GM18909 (cell line): Measurements from ENCODE around the gene NOP9.
A peak's percentile ranks its signal among the peaks of the same experiment; 100 is the strongest.

Experiments used
- ATAC-seq: cut with Tn5 transposase; IDR thresholded peaks from one replicate; pipeline ENCODE4 v1.9.1; 2021; ENCODE audit warnings: mild to moderate bottlenecking; ENCODE audit not compliant: unreplicated experiment, poor library complexity

The NOP9 gene

DNA sequence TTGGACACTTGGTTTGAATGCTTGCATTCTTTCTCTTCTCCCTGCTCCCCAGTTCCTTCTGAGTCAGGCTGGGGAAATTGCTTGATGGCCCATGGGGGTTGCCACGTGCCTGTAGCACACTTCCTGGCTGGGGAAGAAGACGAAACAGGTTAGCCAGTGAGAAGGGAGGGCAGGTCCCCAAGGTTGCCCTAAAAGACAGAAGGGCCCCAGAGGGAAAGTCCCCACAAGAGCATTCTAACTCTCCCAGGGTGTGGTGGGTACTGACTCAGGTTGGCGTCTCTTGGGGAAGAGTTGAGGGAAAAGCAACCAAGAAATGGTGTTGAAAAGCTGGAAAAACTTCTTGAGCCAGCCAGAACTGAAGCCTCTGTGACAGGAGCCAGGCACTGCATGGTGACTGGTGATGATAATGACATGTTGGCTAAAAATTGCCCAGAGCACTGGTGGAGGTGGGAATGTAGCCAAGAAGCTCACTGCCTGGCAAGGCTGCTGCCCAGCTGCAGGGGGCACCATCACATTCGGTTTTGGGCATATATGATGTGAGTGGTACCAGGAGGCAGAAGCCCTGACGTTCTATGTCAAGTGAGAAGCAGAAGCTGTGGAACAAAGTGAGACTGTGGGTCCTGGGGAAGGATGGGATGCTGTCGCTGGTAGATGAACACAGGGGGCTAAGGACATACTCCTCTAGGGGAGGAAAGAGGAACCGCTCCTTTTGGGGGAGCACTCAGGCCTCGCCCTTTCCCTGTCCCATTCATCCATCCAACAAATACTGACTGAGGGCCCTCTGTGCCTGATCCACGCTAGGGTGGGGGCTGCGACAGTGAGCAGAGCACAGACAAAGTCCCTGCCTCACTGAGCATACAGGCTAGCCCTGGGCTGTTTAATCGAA, 20.1 kb upstream of the NOP9 start:
- ATAC-seq: peak; percentile 77

DNA sequence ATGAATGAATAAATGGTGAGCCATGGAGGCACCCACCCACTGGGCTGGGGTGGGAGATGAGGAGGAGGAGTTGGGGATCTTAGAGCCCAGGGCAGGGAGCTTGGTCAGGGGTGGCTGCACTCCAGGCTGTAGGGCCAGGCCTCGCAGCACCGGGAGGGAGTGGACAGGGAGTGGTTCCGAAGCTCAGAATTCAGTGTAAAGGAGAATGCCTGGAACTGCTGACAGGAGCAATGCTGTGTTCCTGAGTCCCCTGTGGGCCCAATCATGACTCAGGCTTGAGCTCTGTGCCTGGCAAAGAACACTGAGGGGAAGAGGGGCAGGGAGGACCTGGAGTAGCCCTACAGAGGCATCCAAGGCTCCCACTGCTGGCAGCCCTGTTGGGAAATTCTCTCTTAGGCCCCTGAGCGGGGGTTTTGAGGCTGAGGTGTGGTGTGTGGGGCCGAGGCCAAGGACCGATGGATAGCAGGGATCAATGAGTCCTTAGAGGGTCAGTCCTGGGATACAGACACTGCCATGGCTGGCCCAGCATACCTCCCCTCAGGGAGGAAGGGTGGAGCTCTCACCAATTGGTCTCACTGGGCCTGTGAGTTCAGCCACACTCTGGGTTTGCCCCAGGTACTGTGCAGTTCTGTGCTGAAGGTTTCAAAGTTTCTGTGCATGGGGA, 18.7 kb upstream of the NOP9 start:
- no peak for ATAC-seq

DNA sequence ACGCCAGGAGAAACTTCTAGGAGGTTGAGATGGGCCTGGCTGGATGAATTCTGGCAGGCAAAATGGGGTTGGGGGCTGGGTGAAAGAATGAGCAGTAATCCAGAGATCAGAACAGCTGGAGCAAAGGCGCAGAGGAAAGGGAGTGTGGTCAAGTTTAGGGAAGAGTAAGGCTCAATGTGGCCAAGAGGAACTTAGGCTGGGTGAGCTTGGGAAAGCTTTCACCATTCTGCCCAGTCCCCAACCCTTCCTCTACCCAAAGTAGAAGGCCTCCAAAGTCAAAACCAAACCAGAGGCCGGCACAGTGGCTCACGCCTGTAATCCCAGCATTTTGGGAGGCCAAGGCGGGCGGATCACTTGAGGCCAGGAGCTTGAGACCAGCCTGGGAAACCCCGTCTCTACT, 18.0 kb upstream of the NOP9 start:
- ATAC-seq: no peak

DNA sequence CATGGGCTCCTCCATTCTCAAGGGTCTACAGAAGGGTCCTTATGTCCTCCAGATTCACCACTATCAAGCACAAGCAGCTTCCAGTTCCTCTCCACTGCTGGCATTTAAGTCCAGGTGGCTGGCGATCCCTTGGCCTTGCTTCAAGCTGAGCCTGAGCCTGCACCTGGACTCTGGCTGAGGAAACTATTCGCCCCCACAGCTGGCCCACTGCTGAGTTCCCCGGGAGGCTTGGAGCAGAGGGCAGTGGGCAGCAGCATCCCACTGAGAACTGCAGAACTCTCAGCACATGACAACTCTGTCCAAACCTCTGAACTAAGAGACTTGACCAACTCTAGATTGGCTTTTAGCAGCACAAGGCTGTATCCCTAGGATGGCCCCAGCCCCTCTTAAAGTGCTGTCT, 16.9 kb upstream of the NOP9 start:
- ATAC-seq: no peak

DNA sequence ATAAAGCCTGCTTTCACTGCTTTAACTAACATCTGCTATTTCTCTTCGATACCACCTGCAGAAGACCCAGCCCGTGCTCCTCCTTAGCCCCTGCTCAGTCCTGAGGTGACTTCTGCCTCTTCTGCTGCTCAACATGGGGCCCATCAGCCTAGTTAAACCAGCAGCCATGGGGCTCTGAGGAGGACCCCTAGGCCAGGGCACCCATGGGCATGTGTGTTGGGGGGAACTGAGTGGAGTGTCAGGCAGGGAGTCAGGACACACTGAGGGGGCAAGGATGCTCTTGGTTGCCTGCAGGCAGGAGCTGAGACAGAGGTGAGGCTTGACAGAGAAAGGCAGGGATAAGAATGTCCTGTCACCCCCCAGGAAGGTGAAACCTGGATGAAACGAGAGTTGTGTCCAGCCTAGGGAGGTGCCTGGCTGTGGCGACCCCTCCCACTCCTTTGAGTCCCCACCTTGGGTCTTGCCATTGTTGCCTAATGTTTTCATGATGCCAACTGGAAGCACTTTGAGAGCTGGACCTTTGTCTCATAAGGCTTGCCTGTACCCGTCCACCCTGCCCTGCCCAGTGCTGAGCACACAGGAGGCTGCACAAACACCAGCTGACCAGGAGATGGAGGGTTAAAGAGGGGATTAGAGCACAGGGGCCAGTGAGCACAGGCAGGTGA, 15.7 kb upstream of the NOP9 start:
- no peak for ATAC-seq

DNA sequence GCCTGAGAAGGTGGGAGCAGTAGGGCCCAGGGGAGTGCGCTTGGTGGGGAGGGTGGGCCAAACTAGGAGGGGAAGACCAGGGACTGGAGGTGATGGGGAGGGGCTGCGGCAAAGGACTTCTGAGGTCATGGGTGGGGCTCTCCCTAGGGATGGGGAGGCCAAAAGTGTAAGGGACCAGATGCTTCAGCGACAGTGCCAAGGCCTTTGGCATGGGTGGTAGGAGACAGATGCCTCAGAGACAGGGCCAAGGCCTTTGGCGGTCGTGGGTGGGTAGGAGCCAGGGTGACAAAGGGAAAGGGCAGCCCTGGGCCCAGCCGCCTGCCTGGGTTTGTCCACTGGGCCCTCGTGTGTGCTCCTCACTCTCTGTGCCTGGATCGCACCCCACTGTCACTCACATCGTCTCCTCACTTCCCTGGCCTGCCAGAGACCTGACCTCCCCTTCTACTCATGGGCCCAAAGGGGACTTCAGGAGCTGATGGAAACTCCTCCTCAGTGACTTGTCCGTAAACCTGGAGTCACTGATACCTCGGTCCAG, 15.1 kb upstream of the NOP9 start:
- ATAC-seq: no peak

DNA sequence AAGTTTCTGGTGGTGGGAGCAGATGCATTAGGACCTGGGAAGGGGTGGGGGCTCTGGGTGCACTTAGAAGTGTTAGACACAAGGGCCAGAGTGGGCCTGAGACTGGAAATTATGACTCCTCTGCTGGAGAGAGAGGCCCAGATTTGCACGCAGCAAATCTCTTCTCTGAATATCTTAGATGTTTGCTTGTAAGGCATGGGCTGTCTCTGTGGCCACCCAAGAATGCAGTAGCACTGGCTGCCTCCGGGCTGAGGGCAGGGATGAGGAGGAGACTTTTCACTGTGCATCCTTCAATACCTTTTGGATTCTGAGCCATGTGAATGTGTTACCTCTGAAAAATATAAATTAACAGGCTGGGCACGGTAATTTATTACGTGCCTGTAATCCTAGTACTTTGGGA, 14.3 kb upstream of the NOP9 start:
- ATAC-seq: no peak

DNA sequence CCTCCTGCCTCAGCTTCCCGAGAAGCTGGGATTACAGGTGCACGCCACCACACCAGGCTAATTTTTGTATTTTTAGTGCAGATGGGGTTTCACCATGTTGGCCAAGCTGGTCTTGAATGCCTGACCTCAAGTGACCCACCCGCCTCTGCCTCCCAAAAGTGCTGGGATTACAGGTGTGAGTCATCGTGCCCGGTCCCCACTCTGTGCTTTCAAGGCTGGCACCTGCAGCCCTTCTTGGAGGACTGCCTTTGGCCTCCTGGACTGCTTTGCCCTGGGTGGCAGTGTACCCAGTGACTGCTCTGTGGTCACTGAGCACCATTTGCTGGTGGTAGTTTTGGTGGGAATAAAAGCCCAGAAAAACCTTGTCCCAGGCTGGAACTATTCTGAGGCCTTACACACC, 12.7 kb upstream of the NOP9 start:
- ATAC-seq: no peak

DNA sequence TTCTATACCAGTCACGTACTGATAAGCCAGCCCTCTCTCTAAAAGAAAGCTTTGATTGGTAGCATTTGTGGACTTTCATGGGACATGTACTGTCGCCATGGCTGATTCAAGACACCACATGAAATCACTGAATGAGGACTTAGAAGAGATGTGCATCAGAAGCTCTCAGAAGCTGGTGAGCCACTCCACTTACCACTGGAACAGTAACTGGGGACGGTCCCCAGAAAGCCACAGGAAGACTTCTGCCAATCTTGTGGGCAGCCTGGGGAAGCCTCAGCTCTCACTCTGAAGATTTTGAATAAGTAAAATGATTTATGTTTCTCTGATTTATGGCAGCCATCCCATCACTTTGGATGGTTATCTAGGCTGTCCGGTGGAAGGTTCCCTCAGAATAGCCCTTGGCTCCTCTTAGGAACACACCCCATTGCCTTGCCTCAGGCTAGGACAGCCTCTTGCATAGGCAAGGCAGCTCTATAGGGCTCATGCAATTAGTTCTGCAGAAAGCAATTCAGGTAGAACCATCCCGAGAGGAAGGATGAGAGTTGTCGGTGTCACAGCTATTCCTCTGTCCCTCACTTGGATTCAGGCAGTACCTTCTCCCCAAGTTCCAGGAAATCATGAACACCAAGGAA, 9.9 kb upstream of the NOP9 start:
- no peak for ATAC-seq

DNA sequence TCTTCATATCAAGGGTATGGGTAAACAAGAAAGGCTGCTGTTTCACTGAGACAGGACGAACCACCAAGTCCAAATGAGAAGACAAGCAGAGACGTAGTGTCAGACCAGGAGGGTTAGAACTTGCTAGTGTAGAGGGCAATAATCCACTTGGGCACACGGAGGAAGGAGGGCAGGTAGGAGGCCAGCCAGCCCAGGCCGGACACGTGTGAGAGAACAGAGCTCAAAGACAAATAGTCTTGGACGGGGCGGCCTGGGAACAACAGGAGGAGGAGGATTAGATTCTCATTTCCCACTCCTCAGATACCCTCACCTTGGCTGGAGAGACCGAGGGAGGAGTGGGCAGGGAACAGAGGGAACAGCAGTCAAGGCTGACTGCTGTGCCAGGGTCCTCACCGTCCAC, 8.9 kb upstream of the NOP9 start:
- ATAC-seq: no peak

DNA sequence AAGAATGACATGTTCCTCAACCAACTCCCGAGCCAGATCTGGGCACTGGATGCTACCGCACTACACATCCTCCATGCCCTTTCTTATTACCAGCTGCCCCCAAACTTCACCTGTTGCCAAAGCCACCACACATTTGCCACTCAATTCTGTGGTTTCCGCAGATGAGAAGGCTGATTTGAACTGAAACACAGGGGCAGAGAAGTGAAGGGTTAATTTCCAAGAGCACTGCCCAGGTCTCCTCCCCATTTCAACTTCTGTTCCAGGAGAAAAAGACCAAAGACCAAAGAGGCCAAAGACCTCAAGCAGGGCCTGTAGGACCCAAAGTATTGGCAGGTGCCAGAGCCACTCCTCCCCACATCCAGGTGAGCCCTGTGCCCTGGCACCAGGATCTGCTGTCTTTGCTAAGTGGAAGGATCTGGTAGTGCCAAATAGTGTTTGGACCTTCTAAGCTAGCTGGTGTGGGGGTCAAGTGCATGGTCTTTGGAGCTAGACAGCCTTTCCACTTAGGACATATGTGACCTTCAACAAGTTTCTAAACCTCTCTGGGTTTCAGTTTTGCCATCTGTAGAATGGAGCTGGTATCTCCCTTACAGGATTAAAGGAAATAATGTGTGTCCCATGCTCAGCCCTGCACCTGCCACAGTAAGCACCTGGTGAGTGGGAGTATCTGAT, 8.1 kb upstream of the NOP9 start:
- ATAC-seq: no peak

DNA sequence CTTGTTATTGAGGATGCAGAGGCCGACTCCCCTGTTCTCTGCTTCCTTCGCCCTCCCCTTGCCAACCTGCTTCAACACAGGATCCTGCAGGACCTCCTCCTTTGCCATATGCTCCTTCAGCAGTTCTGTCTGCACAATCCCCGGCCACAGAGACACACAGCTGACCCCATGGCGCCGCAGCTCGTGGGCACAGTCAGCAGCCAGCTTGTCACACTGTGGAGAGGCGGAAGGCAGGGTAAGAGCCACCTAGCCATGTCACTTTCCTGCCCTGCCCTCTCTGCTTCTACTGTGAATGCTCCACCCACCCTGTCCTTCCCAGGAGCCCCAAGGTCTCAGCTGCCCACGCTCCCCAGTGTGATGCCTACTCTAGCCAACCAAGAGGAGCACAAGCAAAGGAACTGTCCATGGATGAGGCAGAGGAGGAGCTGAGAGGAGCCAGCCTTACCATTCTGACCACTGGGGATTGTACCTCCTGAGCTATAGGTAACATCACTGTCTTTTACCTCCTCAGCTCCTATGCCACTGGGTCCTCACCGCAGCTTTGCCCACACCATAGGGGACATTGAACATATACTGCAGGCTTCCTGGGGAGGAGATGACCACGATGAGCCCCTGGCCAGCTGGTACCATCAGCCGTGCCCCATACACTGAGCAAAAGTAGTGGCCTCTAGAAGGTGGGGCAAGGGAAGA, 7.4 kb upstream of the NOP9 start:
- no peak for ATAC-seq

DNA sequence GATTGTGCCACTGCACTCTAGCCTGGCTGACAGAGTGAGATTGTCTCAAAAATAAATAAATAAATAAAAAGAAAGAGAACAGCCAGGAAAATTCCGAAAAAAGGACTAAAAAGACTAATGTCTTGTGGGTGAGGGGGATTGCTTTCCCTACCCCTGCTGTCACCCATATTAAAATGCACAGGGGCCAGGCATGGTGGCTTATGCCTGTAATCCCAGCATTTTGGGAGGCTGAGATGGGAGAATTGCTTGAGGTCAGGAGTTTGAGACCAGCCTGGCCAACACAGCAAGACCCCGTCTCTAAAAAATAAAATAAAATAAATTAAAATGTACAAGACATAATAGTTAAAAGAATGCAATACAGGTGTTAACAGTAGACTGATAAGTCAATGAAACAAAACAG, 6.1 kb upstream of the NOP9 start:
- no peak for ATAC-seq

DNA sequence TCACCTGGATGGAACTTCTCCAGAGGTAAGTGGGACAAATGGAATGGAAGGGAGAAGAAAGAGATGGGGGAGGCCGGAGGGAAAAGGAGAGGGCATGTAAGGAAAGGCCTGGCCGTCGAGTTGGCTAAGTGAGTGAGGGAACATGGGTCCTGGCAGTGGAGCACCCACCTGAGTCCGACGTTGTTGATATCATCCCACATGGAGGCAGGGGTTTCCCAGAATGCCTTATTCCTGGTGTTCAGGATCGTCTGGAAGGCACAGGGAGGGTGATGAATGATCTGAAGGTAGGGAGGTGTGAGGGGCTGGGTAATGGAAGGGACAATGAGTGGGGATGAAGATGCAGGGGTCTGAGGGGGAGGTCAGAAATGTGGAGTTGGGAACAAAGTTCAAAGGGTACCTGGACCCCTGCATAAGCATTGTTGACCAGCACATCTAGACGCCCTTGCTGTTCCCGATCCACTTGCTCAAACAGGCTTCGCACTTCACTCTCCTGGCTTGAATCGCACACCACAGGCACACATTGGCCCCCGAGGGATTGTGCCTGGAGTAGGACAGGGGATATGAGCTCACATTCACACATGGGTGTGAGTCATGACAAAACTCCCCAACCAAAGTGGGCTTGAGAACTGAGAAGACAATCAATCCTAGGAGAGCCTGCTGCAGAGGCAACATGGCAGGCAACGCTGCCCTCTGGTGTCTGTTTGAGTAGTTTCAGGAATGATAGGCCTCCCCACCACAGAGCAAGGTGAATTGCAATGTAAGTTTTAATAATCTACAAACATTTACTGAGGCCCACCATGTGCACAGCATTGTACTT, 3.1 kb upstream of the NOP9 start:
- peak; percentile 57 for ATAC-seq

DNA sequence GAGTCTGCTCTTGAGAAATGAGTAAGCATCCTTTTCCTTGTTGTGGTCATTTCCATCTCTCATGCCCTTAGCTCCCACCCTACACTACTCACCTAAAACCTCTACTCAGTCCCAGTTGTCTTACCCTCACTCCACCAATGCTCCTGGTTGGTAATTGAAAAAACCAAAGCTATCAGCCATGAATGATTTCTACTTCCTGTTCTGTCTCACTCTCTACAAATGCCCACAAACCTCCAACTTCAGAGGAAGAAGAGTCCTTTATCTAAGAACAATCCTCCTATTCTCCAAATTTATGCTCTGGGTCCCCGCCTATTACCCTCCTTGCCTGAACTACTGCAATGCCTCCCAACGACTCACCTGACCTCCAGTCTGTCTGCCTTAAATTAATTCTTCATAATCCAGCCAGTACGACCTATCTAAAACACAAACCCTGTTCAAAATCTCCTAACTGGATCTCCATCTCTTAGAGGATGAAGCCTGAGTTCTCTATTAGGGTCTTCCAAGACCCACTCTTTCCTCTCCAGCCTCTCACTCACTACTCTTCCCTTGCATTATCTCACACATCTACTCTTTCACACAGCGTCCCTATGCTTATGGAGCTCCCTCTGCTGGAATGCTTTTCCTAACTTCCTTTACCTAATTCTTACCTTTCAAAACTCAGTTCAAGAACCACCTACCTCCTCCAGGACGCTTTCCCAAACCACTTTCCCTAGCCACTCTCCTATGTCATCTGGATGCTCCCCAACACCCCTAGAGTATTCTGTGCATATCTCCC, 2.3 kb upstream of the NOP9 start:
- peak; percentile 15 for ATAC-seq

DNA sequence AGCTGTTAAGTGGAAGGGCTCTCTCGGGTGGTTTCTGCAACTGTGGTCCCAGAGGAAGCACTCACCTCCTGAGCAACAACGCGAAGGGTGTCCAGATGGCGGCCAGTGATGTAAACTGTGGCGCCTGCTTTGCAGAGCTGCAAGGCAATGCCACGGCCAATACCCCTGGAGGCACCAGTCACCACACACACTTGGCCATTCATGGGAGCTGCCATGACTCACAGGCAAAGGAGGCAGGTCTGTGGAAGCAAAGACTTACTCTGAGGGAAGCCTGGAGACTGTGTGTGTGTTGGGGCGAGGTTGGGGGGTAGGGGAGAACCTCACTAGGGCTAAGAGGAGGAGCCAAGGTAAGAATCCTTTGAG, 777 bp upstream of the NOP9 start:
- ATAC-seq: peak; percentile 7

DNA sequence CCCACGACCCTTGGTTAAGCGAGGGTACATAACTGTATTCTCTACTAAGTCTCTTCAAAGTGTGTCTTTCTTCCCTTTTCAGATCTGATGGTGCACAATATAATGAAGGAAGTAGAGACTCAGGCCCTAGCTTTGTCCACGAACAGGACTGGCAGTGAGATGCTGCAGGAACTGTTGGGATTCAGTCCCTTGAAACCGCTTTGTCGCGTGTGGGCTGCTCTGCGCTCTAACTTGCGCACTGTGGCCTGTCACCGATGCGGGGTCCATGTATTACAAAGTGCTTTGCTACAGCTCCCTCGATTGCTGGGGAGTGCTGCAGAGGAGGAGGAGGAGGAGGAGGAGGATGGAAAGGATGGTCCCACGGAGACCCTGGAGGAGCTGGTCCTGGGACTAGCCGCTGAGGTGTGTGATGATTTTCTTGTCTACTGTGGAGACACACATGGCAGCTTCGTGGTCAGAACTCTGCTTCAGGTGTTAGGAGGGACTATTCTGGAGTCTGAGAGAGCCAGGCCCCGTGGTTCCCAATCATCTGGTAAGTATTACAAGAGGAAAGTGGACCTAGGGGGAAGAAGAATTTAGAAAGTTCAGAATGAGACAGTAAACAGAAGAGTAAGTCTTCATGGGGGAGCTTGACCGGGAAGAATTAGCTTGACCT, 803 bp downstream of the NOP9 start:
- ATAC-seq: no peak

DNA sequence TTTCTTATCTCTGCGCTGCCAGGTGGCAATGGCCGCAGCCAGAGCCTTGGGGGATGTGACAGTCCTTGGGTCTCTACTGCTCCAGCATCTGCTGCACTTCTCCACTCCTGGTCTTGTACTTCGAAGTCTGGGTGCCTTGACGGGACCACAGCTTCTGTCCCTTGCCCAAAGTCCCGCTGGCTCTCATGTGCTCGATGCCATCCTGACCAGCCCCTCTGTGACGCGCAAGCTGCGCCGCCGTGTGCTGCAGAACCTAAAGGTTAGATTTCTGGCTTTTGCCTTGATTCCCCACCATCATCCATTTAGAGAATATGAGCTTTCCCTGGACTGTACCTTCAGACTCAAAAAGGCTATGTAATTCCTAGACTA, 4.4 kb downstream of the NOP9 start:
- ATAC-seq: no peak
